CD8-positive, alpha-beta memory T cell (primary cell): ENCODE measurements around the gene PLCXD3. TPM values are rescaled to one million over a fixed set of nuclear protein-coding genes. Genes with fewer than 3 reads are reported as not detected.

Experiments
- CTCF ChIA-PET: fragments of 350-600 bp; sonication (Branson Sonifier 250); formaldehyde crosslinking; loops from one replicate; lab custom pipeline; 2021; ENCODE audit warnings: antibody characterized with exemption; lab: Charles Lee
- POLR2A ChIA-PET: fragments of 350-600 bp; sonication (Branson Sonifier 250); formaldehyde crosslinking; loops from one replicate; lab custom pipeline; 2021; ENCODE audit warnings: antibody characterized with exemption; lab: Charles Lee
- DNase-seq, 5 donors: peaks; one replicate each; pipeline versions ENCODE4 v3.0.0 to v3.0.0-alpha.2; 2020 to 2022; ENCODE audit warnings: mixed read lengths in 1 of 5
- H3K27ac ChIP-seq: one replicate; pipeline ENCODE4 v1.7.0; 2013; ENCODE audit warnings: low read depth, mild to moderate bottlenecking, low read length, moderate library complexity
- H3K27me3 ChIP-seq: 2 replicates; pipeline ENCODE4 v1.7.0; 2013; ENCODE audit warnings: low read length, mild to moderate bottlenecking; ENCODE audit not compliant: insufficient read depth, poor library complexity, severe bottlenecking
- H3K36me3 ChIP-seq: 2 replicates; pipeline ENCODE4 v1.7.0; 2013; ENCODE audit warnings: mild to moderate bottlenecking, low read length, moderate library complexity; ENCODE audit not compliant: insufficient read depth
- H3K4me1 ChIP-seq: 2 replicates; pipeline ENCODE4 v1.7.0; 2013; ENCODE audit warnings: mild to moderate bottlenecking, low read length, moderate library complexity; ENCODE audit not compliant: insufficient read depth
- H3K4me3 ChIP-seq: 2 replicates; pipeline ENCODE4 v1.7.0; 2013; ENCODE audit warnings: mild to moderate bottlenecking, low read length
- H3K9me3 ChIP-seq: 2 replicates; pipeline ENCODE4 v1.7.0; 2013; ENCODE audit warnings: mild to moderate bottlenecking, low read length
- H3K27ac Mint-ChIP-seq, 8 donors: one replicate each; pipeline ENCODE4 v1.8.0; 2020 to 2021; ENCODE audit warnings: mixed read lengths in 8 of 8, mild to moderate bottlenecking in 6 of 8, inconsistent platforms in 3 of 8, moderate library complexity in 3 of 8
- H3K27me3 Mint-ChIP-seq, 2 donors: one replicate each; pipeline ENCODE4 v1.8.0; 2020 to 2021; ENCODE audit warnings: mixed read lengths in 2 of 2, mild to moderate bottlenecking in 1 of 2, moderate library complexity in 1 of 2
- H3K36me3 Mint-ChIP-seq, 3 donors: one replicate each; pipeline ENCODE4 v1.8.0; 2020 to 2021; ENCODE audit warnings: mixed read lengths in 3 of 3, inconsistent platforms in 1 of 3, mild to moderate bottlenecking in 1 of 3
- H3K4me1 Mint-ChIP-seq, 3 donors: one replicate each; pipeline ENCODE4 v1.8.0; 2020 to 2021; ENCODE audit warnings: mixed read lengths in 3 of 3, inconsistent platforms in 1 of 3, mild to moderate bottlenecking in 1 of 3
- H3K4me3 Mint-ChIP-seq, 7 donors: one replicate each; pipeline ENCODE4 v1.8.0; 2020 to 2021; ENCODE audit warnings: mixed read lengths in 7 of 7, mild to moderate bottlenecking in 6 of 7, moderate library complexity in 4 of 7, inconsistent platforms in 2 of 7
- H3K9me3 Mint-ChIP-seq, 5 donors: one replicate each; pipeline ENCODE4 v1.8.0; 2020 to 2022; ENCODE audit warnings: mixed read lengths in 5 of 5, mild to moderate bottlenecking in 3 of 5, moderate library complexity in 2 of 5, inconsistent platforms in 1 of 5
- polyA plus RNA-seq: library from polyadenylated mRNA; unstranded; fragments of 300-500 nt; fragmentation: Illumina TruSeq; gene quantifications from one replicate; pipeline ENCODE4 v1.2.3, GENCODE V29; 2021
- total RNA-seq, 2 experiments: library from RNA; stranded (reverse); gene quantifications; one replicate each; pipeline ENCODE4 v1.2.3, GENCODE V29; 2021

PLCXD3 gene
- total and polyA plus RNA-seq, 3 experiments from 2014 or later: not detected

DNA sequence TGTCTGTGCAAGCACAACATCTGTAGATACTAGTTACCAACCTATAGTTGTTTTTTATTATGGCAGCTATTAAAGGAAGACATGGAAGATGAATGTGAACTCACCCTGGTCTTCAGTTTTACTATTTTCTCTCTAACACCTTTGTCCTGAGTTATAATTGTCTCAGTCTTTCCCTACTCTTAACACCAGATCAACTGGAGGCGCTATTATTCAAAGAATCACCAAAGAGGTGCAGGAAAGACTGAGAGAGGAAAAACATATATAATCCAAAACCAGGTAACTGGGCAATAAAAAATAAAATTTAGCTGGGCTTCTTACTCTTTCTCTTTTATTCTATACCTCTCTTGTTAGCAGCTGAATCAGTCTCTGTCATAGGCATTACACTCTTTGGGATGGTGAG lies 162.8 kb downstream of the PLCXD3 start:
- ChIA-PET POLR2A (no interaction called here), CTCF (no interaction called here)
- H3K27me3 Mint-ChIP-seq: peaks cover 0 to 1% of the 10 kb centered on the region in 2 donors
- DNase-seq: no peak
- no peak overlapping the region for H3K27ac ChIP-seq
- no peak overlapping the region for H3K4me3 ChIP-seq
- H3K9me3 Mint-ChIP-seq: peaks cover 0 to 2% (median 0%) of the 10 kb centered on the region in 5 donors
- H3K9me3 ChIP-seq: no peaks in the 10 kb centered on the region
- no peaks in the 10 kb centered on the region for H3K27me3 ChIP-seq
- H3K4me3 Mint-ChIP-seq: no peak overlapping the region
- no peak overlapping the region for H3K27ac Mint-ChIP-seq
- H3K4me1 ChIP-seq: no peaks in the 10 kb centered on the region
- H3K4me1 Mint-ChIP-seq: no peaks in the 10 kb centered on the region
- no peaks in the 10 kb centered on the region for H3K36me3 ChIP-seq
- H3K36me3 Mint-ChIP-seq: no peaks in the 10 kb centered on the region

GRCh38 chr5:41346609-41347008 lies 163.8 kb downstream of the PLCXD3 start:
- no peaks in the 10 kb centered on the region for H3K4me1 Mint-ChIP-seq
- Histone ChIP-seq H3K36me3 (no peaks in the 10 kb centered on the region), H3K4me1 (no peaks in the 10 kb centered on the region), H3K9me3 (no peaks in the 10 kb centered on the region), H3K4me3 (no peak overlapping the region), H3K27ac (no peak overlapping the region), H3K27me3 (no peaks in the 10 kb centered on the region)
- ChIA-PET CTCF (no interaction called here), POLR2A (no interaction called here)
- no peaks in the 10 kb centered on the region for H3K36me3 Mint-ChIP-seq
- peaks cover 0 to 1% of the 10 kb centered on the region in 2 donors for H3K27me3 Mint-ChIP-seq
- DNase-seq: no peak
- H3K27ac Mint-ChIP-seq: no peak overlapping the region
- no peak overlapping the region for H3K4me3 Mint-ChIP-seq
- H3K9me3 Mint-ChIP-seq: peaks cover 0 to 2% (median 0%) of the 10 kb centered on the region in 5 donors

DNA sequence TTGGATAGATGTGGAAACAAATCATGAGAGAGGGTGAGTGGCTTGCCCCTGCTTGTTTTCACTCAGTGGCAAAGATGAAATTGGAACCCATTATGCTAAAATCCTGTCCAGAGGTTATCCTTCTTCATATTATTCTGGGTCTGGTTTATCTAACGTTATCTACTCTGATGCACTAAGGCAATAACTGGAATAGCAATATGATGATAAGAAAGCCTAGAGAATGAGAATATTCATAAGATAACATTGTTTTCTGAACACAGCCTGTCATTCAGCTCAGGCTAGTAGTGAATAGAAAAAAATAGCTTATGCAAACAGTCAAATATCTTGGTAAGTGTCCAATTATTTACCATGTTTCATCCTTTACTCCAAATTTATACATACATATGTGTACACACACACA lies 165.1 kb downstream of the PLCXD3 start:
- Mint-ChIP-seq H3K4me3 (no peak overlapping the region), H3K27ac (no peak overlapping the region), H3K36me3 (no peaks in the 10 kb centered on the region), H3K4me1 (no peaks in the 10 kb centered on the region), H3K27me3 (peaks cover 0 to 1% of the 10 kb centered on the region in 2 donors), H3K9me3 (peaks cover 0 to 2% (median 0%) of the 10 kb centered on the region in 5 donors)
- Histone ChIP-seq H3K4me1 (no peaks in the 10 kb centered on the region), H3K4me3 (no peak overlapping the region), H3K27me3 (no peaks in the 10 kb centered on the region), H3K27ac (no peak overlapping the region), H3K9me3 (no peaks in the 10 kb centered on the region), H3K36me3 (no peaks in the 10 kb centered on the region)
- ChIA-PET POLR2A (no interaction called here), CTCF (no interaction called here)
- no peak for DNase-seq

GRCh38 chr5:41339339-41339738 lies 171.1 kb downstream of the PLCXD3 start:
- Histone ChIP-seq H3K4me3 (no peak overlapping the region), H3K9me3 (no peaks in the 10 kb centered on the region), H3K27me3 (no peaks in the 10 kb centered on the region), H3K36me3 (no peaks in the 10 kb centered on the region), H3K27ac (no peak overlapping the region), H3K4me1 (no peaks in the 10 kb centered on the region)
- H3K4me1 Mint-ChIP-seq: no peaks in the 10 kb centered on the region
- DNase-seq: no peak
- ChIA-PET POLR2A (no interaction called here), CTCF (no interaction called here)
- no peak overlapping the region for H3K4me3 Mint-ChIP-seq
- H3K27me3 Mint-ChIP-seq: no peaks in the 10 kb centered on the region
- peaks cover 0 to 2% (median 0%) of the 10 kb centered on the region in 5 donors for H3K9me3 Mint-ChIP-seq
- no peaks in the 10 kb centered on the region for H3K36me3 Mint-ChIP-seq
- no peak overlapping the region for H3K27ac Mint-ChIP-seq

DNA sequence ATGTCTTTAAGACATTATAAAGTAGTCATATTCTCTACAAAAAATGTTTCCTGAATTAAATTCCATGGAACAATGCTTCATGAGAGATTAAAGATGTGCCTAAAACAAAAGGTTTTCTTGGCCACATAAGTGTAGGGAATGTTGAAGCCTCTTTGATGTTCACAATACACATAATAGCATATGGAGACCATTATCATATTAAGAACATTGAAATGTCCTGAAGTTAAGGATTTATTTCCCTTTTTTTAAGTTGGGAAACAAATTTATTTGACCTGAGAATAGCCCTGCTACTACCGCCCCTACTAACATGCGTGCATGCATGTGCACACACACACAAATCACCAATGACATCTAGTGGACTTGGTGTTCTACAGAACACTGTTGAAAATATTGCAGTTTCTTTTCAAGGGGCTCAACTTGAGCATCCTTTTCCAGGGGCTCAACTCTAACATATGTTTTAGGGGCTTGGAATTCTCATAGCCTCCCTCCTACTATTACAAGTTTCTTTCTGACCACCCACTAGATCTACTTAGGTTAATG lies 172.2 kb downstream of the PLCXD3 start:
- H3K36me3 Mint-ChIP-seq: no peaks in the 10 kb centered on the region
- H3K27me3 Mint-ChIP-seq: no peaks in the 10 kb centered on the region
- Histone ChIP-seq H3K4me1 (no peaks in the 10 kb centered on the region), H3K27me3 (no peaks in the 10 kb centered on the region), H3K36me3 (no peaks in the 10 kb centered on the region), H3K9me3 (no peaks in the 10 kb centered on the region), H3K4me3 (no peak overlapping the region), H3K27ac (no peak overlapping the region)
- ChIA-PET POLR2A (no interaction called here), CTCF (no interaction called here)
- H3K9me3 Mint-ChIP-seq: peaks cover 0 to 2% (median 0%) of the 10 kb centered on the region in 5 donors
- no peaks in the 10 kb centered on the region for H3K4me1 Mint-ChIP-seq
- no peak overlapping the region for H3K4me3 Mint-ChIP-seq
- no peak overlapping the region for H3K27ac Mint-ChIP-seq
- DNase-seq: no peak

DNA sequence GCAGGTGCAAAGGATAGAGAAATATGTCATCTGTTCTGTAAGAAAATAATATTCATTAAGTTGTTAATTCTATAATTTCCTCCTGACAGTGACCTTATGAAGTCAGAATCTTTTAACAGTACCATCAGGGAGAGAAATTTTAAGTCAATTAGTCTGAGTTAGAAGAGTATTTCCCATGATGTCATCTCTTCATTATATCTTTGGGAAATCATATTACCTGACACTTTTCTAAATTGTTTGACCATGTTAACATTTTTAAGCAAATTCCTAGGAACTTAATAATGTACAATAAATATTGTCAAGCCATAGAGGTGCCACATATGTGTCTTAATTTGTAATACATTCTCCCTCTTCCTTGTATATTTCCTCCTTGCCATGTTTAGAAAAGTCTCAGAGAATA lies 172.7 kb downstream of the PLCXD3 start:
- Mint-ChIP-seq H3K4me1 (no peaks in the 10 kb centered on the region), H3K27me3 (no peaks in the 10 kb centered on the region), H3K36me3 (no peaks in the 10 kb centered on the region), H3K4me3 (no peak overlapping the region), H3K27ac (no peak overlapping the region), H3K9me3 (peaks cover 0 to 4% (median 0%) of the 10 kb centered on the region in 5 donors)
- no peak overlapping the region for H3K27ac ChIP-seq
- no peaks in the 10 kb centered on the region for H3K4me1 ChIP-seq
- ChIA-PET POLR2A (no interaction called here), CTCF (no interaction called here)
- H3K27me3 ChIP-seq: no peaks in the 10 kb centered on the region
- H3K9me3 ChIP-seq: no peaks in the 10 kb centered on the region
- no peak overlapping the region for H3K4me3 ChIP-seq
- H3K36me3 ChIP-seq: no peaks in the 10 kb centered on the region
- no peak for DNase-seq

DNA sequence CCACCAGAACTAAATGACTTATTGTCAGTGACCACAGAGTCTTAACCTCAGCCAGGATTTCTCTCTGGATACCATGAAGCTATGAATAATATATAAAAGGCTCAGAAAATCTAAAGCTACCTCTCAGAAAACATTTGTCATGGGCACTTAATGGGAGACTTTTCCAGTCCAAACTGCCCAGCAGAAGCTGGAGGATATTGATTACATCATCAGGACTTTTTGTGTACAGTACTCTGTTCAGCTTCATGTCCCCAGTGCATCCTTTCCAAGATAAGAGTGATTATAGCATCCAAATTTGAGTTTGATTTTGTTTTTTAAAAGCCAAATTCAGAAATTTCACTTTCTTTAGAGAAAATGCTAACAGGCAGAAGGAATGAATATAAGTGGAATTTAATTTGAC lies 173.2 kb downstream of the PLCXD3 start:
- CTCF ChIA-PET: no interaction called here
- no peak overlapping the region for H3K4me3 Mint-ChIP-seq
- H3K27ac Mint-ChIP-seq: no peak overlapping the region
- no peaks in the 10 kb centered on the region for H3K36me3 Mint-ChIP-seq
- H3K27me3 Mint-ChIP-seq: no peaks in the 10 kb centered on the region
- no peak for DNase-seq
- POLR2A ChIA-PET: no interaction called here
- H3K4me1 ChIP-seq: no peaks in the 10 kb centered on the region
- no peaks in the 10 kb centered on the region for H3K36me3 ChIP-seq
- H3K4me1 Mint-ChIP-seq: no peaks in the 10 kb centered on the region
- H3K27ac ChIP-seq: no peak overlapping the region
- no peaks in the 10 kb centered on the region for H3K27me3 ChIP-seq
- peaks cover 0 to 4% (median 0%) of the 10 kb centered on the region in 5 donors for H3K9me3 Mint-ChIP-seq
- no peaks in the 10 kb centered on the region for H3K9me3 ChIP-seq
- H3K4me3 ChIP-seq: no peak overlapping the region

DNA sequence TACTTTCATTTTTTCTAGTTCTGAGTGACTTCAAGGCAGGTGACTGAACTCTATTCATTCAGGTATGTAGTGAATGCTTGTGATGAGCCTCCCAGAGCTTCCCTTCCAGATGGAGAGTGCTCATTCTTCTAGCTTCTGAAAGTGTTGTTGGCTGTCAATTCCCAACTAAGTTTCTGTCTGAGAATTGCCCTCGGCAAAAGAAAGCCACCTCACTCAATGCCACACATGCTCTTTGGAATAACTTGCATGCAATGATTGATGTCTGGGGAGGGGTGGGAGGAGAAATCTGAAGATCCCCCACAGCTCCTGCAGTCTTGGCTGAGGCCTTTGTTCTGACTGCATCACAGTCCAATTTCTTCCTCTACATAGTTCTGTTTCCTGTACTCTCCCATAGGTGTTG lies 173.9 kb downstream of the PLCXD3 start:
- no peaks in the 10 kb centered on the region for H3K27me3 Mint-ChIP-seq
- Histone ChIP-seq H3K36me3 (no peaks in the 10 kb centered on the region), H3K4me3 (no peak overlapping the region), H3K9me3 (no peaks in the 10 kb centered on the region), H3K4me1 (no peaks in the 10 kb centered on the region), H3K27ac (no peak overlapping the region), H3K27me3 (no peaks in the 10 kb centered on the region)
- peaks cover 0 to 4% (median 0%) of the 10 kb centered on the region in 5 donors for H3K9me3 Mint-ChIP-seq
- H3K27ac Mint-ChIP-seq: no peak overlapping the region
- H3K36me3 Mint-ChIP-seq: no peaks in the 10 kb centered on the region
- no peak overlapping the region for H3K4me3 Mint-ChIP-seq
- no peaks in the 10 kb centered on the region for H3K4me1 Mint-ChIP-seq
- CTCF ChIA-PET: no interaction called here
- no peak for DNase-seq
- POLR2A ChIA-PET: no interaction called here
